Ammon's horn (tissue), 1 donor: ENCODE measurements around the gene ZNF521.
"Not testable (repeated sequence)": the region's sequence is repeated elsewhere in the genome, so short reads cannot be mapped to it uniquely, and the experiment has no call there.

Source experiments
- DNase-seq: peaks from one replicate; pipeline ENCODE4 v3.0.0-alpha.2; 2016; ENCODE audit warnings: low spot score

ZNF521 gene

DNA sequence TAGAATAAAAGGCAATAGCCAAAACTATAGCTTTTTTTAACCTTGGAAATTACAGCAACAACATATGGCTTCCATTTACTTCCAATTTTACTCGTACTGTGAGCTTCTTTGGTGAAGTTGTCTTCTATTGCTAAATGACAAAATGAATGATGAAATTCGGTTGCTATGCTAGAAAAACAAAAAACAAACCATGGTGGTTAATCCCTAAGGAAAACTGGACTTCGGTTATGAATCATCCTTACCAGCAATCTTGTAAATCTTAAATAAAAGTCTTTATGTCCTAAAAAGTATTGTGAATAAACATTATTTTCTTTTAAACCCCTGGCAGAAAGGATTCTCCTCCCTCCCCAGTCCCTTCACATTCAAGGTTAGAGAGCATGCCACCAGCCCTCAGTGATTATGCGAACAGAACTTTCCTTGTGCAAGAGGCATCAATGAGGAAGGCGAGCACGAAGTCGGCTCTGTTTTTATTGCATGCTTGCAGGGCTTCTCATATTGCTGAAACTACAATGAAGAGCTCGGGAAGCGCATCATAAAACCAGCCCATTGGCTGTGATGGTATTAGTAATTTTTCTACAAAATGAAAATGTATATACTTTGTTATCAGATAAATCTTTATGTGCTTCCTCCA lies 62.9 kb downstream of the ZNF521 start:
- no peak for DNase-seq

DNA sequence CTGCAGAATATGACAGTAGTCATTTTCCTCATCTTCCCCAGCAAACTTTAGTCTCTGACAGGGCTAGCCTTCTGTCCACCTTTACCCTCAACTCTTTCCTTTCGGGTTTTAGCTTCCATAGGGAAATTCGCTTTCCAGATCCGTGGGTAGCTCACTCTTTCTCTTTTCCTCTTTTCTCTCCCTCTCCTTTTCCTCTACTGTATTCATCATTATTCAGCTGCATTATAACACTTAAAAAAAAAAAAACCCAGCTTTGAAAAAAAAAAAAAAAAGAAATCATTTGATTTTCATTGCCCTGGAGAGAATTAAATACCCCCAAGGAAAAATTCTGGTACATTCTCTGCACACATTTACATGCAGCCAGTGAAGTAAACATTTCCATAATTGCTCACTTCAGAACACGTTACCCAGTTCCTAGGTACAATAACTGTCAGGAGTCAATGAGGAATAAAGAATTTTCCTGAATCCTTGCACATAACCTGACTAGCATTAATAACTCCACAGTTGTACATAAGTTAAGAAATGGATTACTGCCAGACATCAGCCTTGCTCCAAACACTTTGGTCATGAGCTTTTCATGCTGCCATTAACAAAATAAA lies 63.5 kb downstream of the ZNF521 start:
- no peak for DNase-seq

DNA sequence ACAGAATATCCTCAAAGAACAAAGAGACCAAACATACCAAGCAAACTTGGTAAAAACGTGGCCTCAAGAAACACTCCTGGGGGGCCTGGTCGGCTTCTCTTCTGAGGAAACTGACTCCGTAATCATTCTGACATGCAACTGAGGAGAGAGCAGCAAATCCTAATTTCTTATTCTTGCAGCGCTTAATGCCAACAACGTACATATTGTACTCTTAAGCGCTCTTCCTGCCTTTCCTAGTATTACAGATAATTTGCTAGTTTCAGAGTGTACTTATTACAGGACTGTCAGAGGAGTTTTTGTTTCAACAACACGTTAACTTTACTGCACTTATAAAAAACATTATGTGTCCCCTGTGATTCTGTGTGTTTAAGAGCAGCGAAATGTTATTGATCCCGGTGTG lies 64.9 kb downstream of the ZNF521 start:
- DNase-seq: no peak

DNA sequence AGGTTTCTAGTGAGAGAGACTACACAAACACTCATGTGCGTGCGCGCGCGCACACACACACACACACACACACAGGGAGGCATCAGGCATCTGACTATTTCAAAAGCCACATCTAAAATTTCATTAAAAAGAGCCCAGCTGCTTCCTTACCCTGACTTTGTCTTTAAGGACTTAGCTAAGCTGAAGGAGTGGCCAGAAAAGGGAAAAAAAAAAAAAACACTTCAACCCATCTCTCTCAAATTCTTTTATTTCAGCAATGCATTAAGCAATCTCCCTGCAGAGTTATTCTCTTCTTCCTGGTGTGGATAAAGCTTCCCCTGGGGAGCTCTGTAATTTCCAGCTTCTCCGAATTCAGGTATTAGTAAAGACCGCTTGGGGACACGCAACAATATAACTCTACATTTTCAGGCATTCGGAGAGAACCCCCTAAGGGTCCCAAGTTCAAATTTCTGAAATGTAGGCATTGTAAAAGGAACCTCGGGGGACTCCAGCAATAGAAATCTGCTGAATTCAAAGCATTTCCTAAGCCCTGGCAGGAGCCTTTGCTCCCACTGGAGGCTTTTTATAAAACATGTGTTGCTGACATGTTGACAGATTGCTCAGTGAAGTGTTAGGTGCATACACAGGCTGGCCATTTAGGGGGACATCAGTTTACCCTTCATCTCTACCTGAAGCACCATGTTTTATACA lies 67.0 kb downstream of the ZNF521 start:
- no peak for DNase-seq

DNA sequence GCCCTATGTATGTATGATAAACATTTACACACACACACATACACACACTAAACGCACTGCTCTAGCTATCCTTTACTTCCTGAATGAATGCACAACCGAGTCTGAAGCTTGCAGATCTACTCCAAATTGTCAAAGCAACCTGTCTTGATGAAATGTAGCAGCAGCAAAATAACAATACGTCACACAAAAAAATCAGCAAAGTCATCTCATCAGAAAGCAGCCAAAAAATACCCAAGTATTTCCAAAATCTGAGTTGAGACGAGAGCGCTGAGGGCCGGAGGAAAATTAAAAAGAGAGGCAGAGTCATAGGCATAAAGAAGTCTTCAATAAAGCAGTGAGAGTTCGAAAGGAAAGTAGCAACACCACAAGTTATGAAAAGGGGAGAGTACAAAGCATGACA lies 67.7 kb downstream of the ZNF521 start:
- DNase-seq: no peak

DNA sequence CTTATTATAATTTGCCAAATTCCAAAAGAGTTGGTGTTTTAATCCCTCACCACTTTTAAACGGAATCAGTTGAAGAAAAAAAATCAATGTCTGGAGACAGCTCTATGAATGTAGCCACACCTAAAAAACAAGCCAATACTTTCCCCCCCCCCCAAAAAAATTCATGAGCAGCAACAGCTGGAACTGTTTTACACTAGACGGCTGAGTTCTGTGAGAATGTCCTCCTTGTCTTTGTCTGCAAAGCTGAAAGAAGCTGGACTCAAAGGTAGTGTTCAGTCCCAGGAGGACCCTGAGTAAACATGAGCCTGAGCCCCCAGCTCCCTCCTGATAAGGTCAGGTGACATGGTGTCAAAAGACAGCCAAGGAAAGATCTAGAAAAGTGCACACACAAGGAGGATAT lies 68.2 kb downstream of the ZNF521 start:
- DNase-seq: no peak

DNA sequence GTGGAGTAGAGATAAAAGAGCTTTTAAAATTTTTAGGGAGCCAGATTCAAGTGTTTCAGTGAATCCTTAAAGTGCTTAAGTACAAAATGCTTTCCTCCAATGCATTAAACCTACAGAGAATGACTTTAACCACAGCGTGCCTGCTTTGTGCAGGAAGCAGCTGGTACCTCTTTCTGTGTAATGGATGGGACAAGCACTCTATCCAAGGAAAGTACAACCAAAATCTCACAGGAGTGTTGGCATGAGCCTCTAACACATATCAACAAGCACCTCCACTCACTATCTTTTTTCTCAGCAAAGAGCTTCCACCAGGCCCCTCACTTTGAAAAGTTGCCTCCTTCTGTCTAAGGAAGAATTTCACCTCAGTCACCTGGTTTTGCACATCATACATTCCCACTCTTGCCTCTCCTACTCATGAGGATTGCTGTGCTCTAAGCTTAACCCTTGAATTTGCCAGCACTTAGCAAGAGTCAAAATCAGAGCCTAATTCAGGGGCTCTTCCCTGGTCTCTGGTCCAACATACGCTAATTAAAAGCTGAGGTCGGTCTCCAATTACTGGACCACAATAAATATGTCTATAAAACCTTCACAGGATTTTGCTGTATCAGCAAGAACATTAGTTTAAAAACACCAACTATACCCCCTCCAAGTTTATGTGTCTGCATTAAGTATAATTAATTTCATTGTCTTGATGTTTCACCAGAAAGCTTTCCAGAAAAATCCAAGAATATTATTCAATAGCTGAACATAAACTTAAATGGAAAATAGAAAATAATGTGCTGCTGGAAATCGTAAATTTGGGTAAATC lies 68.9 kb downstream of the ZNF521 start:
- DNase-seq: no peak

DNA sequence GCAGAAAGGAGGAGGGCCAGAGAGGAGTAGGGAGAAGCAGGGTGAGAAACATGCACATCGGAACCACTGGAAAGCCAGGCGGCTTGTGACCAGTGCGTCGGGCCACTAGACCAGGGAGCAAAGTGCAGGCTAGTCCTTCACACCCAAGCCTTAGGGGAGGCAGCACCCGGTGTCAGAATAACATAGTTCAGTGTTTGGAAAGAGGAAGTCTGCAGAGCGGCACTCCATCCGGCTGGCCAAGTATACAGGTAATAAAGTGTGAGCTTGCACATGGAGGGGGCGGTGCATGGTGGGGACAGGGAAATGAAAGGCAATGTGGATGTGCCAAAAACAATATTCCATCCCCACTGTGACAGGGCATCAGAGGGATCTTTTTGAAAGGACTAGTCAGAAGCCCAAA lies 69.7 kb downstream of the ZNF521 start:
- DNase-seq: no peak

DNA sequence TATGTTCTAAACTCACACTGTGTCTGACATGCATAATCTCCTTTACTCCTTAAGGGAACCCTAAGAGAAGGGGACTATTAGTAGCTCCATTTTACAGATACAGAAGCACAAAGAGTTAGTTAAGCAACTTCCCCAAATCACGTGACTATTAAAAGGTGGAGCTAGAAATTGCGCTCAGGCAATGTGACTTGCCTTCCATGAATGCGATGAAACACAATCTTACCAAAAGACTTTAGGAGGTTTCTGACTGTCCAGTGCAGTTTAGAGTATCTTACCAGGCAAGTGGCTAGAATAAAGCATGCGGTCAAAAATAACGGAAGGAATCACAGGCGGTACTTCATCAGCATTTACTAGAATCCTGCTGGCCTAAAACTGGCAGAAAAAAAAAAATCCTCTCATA lies 70.4 kb downstream of the ZNF521 start:
- DNase-seq: no peak

DNA sequence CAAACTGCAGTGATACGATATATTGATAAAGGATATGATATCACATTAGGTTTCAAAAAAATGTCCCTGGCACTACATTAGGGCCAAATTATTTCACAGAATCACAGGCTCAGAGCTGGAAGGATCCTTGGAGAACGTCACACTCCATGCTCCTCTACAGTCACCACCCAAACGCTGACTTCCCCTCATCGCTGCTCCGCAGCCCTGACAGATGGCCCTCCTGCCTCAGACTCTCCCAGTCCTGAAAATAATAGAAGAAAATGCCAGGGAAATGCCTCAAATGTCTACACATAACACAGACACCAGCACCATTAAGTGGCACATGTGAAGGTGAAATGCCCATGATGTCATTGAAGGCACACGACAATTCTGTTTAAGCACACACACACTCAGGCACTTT lies 72.0 kb downstream of the ZNF521 start:
- no peak for DNase-seq

DNA sequence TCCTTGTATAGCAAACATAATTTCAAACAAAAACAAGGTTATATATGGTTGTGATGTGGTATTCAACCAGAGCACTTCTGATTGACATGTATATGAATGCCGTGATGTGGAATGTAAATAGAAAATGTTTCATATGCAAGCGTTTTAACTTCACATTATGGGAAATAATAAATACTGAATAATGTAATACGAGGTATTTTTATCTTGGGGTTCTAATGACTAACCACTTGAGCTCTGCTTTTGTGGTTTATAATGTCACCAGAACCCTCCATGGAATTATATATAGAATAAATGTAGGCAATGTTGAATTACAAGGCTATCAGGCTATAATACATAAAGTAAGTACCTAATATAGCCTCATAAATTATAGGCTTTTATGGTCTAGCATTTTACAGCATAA lies 72.4 kb downstream of the ZNF521 start:
- no peak for DNase-seq

DNA sequence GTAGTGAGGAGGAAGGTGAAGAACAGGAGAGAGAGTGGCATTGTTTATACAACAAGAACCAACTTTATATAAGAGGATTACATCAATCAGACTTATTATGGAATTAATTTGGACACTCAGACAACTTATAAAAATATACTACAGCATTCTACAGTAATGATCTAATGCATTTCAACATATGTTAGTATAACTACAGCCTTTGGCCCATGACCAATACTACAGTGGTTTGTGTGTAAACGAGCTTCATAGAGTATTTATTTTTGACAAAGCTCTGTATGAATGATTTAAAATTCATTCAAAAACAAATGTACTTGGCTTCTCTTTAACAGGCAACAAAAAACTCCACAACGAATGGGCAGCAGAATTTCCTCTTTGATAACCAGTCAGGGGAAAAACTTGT lies 72.8 kb downstream of the ZNF521 start:
- no peak for DNase-seq

DNA sequence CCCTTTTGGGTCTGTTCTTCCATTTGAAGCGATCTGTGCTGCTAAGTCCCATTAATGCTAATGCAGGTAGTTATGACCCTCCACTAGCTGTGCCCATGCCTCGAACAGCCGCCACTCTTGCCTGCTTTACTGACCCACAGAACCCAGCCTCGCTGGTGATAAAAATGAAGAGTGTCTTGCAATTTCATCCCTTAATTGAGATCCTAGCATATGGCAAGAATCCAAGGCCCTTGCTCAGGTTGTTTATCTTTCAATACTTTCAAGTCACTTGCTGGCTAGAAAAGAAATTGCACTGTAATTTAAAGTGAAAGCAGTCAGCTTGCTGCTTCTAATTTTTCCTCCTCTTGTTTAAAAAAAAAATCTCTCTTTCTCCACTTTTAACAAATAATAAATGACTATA lies 73.6 kb downstream of the ZNF521 start:
- no peak for DNase-seq

DNA sequence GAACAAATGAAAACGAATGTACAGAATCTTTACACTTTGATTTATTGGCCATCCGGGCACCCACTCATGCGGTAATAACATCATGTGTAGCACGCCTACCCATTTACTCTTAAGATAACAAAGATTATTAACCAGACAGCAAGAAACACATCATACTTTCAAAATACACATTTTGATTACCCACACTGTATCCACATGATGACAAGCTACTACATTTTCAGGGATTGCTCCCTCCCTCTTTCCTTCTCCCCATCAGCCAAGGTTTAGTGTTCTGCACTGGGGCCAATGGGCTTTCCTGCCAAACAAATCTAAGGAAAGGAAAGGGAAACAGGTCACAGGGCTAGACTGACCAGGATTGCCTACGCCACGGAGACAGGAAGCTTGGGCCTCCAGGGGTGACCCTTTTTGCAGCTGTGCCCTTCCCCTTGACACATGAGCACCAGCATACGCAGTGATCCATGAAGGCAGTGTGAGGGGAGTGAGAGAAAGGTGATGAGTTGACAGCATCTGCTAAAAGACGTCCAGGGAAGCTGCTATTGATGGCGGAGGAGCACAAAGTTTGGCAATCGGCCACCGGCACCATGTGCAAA lies 76.5 kb downstream of the ZNF521 start:
- no peak for DNase-seq

DNA sequence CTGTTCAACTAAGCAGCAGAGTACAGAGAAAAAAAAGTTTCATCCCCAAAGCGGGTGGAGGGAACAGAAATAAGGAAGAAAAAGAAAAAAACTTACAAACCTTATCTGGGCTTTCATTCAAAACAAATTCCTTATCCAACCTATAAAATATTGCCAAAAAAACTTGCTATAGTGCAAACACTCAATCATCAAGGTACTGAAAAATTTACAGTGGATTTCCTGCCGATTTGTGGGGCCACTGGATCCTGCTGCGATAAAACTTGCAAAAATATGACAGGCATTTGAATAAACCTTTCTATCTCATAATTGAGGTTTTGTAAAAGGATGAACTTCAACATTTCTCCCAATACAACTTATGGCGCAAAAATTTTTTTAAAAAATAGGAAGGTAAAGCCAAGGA lies 77.0 kb downstream of the ZNF521 start:
- no peak for DNase-seq

DNA sequence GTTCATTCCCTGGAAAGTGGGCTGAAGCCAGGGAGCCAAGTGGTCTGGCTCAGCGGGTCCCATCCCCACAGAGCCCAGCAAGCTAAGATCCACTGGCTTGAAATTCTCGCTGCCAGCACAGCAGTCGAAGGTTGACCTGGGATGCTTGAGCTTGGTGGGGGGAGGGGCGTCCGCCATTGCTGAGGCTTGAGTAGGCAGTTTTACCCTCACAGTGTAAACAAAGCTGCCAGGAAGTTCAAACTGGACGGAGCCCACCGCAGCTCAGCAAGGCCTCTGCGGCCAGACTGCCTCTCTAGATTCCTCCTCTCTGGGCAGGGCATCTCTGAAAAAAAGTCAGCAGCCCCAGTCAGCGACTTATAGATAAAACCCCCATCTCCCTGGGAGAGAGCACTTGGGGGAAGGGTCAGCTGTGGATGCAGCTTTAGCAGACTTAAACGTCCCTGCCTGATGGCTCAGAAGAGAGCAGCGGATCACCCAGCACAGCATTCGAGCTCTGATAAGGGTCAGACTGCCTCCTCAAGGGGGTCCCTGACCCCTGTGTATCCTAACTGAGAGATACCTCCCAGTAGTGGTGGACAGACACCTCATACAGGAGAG lies 84.9 kb downstream of the ZNF521 start:
- DNase-seq: not testable (repeated sequence)

DNA sequence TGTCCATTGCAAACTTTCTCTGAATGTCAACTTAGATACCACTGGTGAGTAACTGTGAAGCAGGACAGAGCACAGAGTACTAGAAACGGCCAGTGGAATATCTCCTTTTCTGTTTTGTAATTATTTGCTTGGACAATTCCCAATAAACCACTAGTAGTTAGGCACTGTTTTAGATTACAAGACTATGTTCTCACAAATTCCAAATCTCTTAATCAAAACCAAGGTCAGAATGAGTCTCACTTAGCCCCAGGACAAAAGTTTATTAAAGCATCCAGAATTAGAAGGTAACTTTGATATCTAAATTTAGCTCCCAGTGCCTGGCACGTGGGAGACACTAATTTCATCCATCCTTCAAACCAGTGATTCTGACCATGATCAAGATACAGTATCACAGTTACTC lies 89.0 kb downstream of the ZNF521 start:
- DNase-seq: no peak

DNA sequence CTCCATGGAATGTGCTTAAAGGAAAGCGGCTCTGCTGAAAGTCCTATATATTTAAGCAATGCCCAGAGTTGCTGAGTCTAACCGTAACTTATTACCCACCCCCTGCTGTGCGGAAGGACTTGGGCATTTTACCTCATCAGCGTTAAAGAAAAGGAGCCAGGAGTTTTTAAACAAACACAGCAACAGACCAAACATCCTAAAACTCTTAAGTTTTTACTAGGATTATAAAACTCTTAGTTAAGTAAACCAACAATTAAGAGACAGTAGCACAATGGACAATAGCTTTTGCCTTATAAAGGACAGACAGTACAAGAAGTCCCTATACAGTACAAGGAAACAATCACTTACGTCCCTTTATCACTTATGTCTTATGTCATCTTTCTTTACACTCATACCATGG lies 90.2 kb downstream of the ZNF521 start:
- DNase-seq: no peak

DNA sequence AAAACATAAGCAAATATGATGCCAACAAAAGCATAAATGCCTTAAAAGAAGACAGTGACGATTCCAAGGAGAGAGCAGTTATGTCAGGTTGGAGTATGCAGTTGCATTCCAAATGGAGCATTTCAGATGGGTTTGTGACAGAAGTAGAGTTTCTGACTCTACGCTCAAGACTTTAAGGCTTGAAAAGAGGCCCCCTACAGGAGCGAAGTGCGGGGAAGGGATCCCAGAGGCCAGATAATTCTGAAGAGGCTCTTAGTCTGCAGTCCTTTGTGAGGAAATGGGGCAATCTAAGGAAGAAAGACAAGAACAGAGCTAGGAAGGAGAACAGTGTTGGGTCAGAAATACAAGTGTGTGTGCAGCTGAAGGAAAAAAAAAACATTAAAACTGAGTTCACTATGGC lies 95.5 kb downstream of the ZNF521 start:
- no peak for DNase-seq

DNA sequence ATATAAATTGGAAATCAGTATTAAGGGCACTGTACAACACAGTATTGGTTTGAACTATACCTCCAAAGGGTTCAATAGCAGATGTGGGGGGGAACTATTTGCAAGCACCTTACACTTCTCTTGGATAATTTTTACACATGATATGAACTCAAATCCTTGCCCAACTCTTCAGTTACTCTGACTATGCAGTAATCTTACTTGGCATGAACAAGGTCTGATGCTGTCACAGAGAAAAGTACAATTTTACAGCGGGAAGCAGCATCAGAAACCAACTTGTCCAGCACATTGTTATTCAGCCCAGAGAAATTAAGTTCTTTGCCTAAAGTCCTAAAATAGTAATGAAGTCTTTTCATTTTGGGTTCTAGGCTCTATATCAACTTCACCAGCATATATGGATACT lies 98.2 kb downstream of the ZNF521 start:
- no peak for DNase-seq

DNA sequence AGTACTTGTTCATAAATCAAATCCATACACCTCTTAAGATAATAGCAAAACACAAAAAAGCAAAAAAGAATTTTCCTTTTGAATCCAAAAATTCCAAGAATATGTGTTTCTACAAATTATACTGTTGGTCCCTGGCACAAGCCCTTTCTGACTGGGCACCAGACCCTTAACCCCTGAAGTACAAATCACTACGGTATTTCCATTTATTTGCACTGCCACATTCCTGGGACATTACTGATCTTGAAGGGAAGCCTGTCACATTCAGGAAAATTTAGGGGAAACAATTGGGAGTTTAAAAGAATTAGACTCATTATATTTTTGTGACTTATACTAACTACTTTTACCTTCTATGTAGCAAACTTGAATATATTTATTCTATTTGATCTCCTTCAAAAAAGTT lies 98.8 kb downstream of the ZNF521 start:
- DNase-seq: no peak

DNA sequence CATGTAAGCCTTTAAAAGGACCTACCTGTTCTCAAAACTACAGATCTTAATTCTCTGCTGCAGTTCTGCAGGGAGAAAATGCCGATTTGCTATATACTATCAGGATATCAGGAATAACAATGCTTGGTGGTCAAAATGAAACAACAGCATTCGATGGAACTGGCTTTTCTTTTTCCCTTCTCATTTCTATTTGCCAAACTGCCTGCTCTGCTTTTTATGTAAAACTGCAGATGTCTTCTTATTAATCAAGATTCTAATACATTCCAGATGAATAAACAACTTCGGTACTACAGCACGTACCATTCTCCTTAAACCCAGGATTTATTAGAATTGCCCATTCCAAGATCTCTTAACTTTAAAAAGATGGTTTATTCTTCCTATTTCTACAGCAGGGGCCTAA lies 100.9 kb downstream of the ZNF521 start:
- DNase-seq: no peak
